NT2/D1 (cell line): Measurements from ENCODE around the gene MDGA2.

Source experiments
- YY1 ChIP-seq: IDR thresholded peaks from 2 replicates; pipeline ENCODE4 v1.6.1; 2011; ENCODE audit not compliant: insufficient read length, insufficient read depth
- ZNF274 ChIP-seq: IDR thresholded peaks from 2 replicates; pipeline ENCODE4 v1.6.1; 2011; ENCODE audit warnings: mild to moderate bottlenecking, low read depth, low read length

GRCh38 chr14:46920542-46920941 lies 754.9 kb downstream of the MDGA2 start:
- no peak for TF ChIP-seq YY1
- no peak for TF ChIP-seq ZNF274
